Measurements from ENCODE around the gene DCUN1D3.

Gene DCUN1D3

GRCh38 chr16:20918486-20919239 lies 18.5 kb upstream of the DCUN1D3 start:
- DNase-seq (ENCODE audit: low read depth): no peak

GRCh38 chr16:20916942-20917341 lies 16.8 kb upstream of the DCUN1D3 start:
- DNase-seq (ENCODE audit: low read depth): no peak

- no peak for DNase-seq (ENCODE audit: low read depth)
Measured at GRCh38 chr16:20916289-20916688, 16.1 kb upstream of the DCUN1D3 start.

GRCh38 chr16:20911361-20911760 lies 11.2 kb upstream of the DCUN1D3 start:
- no peak for DNase-seq (ENCODE audit: low read depth)

GRCh38 chr16:20910781-20911321 lies 10.7 kb upstream of the DCUN1D3 start:
- no peak for DNase-seq (ENCODE audit: low read depth)

- DNase-seq (ENCODE audit: low read depth): no peak
Measured at GRCh38 chr16:20906341-20907255, 6.4 kb upstream of the DCUN1D3 start.

- DNase-seq (ENCODE audit: low read depth): no peak
Measured at GRCh38 chr16:20905576-20905975, 5.4 kb upstream of the DCUN1D3 start.

- peak; percentile 6 for DNase-seq (ENCODE audit: low read depth)
Measured at GRCh38 chr16:20904507-20905081, 4.4 kb upstream of the DCUN1D3 start.

- no peak for DNase-seq (ENCODE audit: low read depth)
Measured at GRCh38 chr16:20903899-20904506, 3.8 kb upstream of the DCUN1D3 start.

GRCh38 chr16:20903116-20903898 lies 3.1 kb upstream of the DCUN1D3 start:
- DNase-seq (ENCODE audit: low read depth): no peak

GRCh38 chr16:20902426-20902825 lies 2.3 kb upstream of the DCUN1D3 start:
- DNase-seq (ENCODE audit: low read depth): no peak

GRCh38 chr16:20901436-20902112 lies 1.4 kb upstream of the DCUN1D3 start:
- DNase-seq (ENCODE audit: low read depth): peak; percentile 1

GRCh38 chr16:20901068-20901435 lies 894 bp upstream of the DCUN1D3 start:
- DNase-seq (ENCODE audit: low read depth): no peak

- no peak for DNase-seq (ENCODE audit: low read depth)
Measured at GRCh38 chr16:20899477-20900298, 470 bp downstream of the DCUN1D3 start.

GRCh38 chr16:20899071-20899470 lies 1.1 kb downstream of the DCUN1D3 start:
- no peak for DNase-seq (ENCODE audit: low read depth)

GRCh38 chr16:20897922-20898321 lies 2.2 kb downstream of the DCUN1D3 start:
- DNase-seq (ENCODE audit: low read depth): no peak

GRCh38 chr16:20897253-20897897 lies 2.8 kb downstream of the DCUN1D3 start:
- DNase-seq (ENCODE audit: low read depth): no peak

GRCh38 chr16:20894388-20894787 lies 5.8 kb downstream of the DCUN1D3 start:
- no peak for DNase-seq (ENCODE audit: low read depth)

- DNase-seq (ENCODE audit: low read depth): no peak
Measured at GRCh38 chr16:20889625-20890275, 10.4 kb downstream of the DCUN1D3 start.
